Measurements from ENCODE around the gene GRAMD1A.

The GRAMD1A gene

GRCh38 chr19:35052599-35053190, 52.6 kb downstream of the GRAMD1A start:
- DNase-seq (ENCODE audit: low read depth in 2 of 2) = no peak

GRCh38 chr19:35053667-35054293, 53.7 kb downstream of the GRAMD1A start:
- DNase-seq (ENCODE audit: low read depth in 2 of 2) = no peak

GRCh38 chr19:35054626-35055025, 54.5 kb downstream of the GRAMD1A start:
- DNase-seq (ENCODE audit: low read depth in 2 of 2) = no peak

- DNase-seq (ENCODE audit: low read depth in 2 of 2) = no peak
Measured at GRCh38 chr19:35055715-35056179, 55.6 kb downstream of the GRAMD1A start.

GRCh38 chr19:35056513-35057063, 56.5 kb downstream of the GRAMD1A start:
- no peak for DNase-seq (ENCODE audit: low read depth in 2 of 2)

- DNase-seq (ENCODE audit: low read depth in 2 of 2) = no peak
Measured at GRCh38 chr19:35058370-35058769, 58.2 kb downstream of the GRAMD1A start.

GRCh38 chr19:35059006-35059798, 59.1 kb downstream of the GRAMD1A start:
- no peak for DNase-seq (ENCODE audit: low read depth in 2 of 2)

GRCh38 chr19:35059799-35060091, 59.6 kb downstream of the GRAMD1A start:
- DNase-seq (ENCODE audit: low read depth in 2 of 2) = no peak

GRCh38 chr19:35060160-35060855, 60.2 kb downstream of the GRAMD1A start:
- DNase-seq (ENCODE audit: low read depth in 2 of 2) = no peak

- DNase-seq (ENCODE audit: low read depth in 2 of 2) = no peak
Measured at GRCh38 chr19:35061583-35062373, 61.7 kb downstream of the GRAMD1A start.

- no peak for DNase-seq (ENCODE audit: low read depth in 2 of 2)
Measured at GRCh38 chr19:35062942-35063341, 62.8 kb downstream of the GRAMD1A start.

GRCh38 chr19:35063940-35064818, 64.1 kb downstream of the GRAMD1A start:
- DNase-seq (ENCODE audit: low read depth in 2 of 2) = no peak

- DNase-seq (ENCODE audit: low read depth in 2 of 2) = no peak
Measured at GRCh38 chr19:35065574-35065973, 65.5 kb downstream of the GRAMD1A start.

GRCh38 chr19:35066121-35066520, 66.0 kb downstream of the GRAMD1A start:
- DNase-seq (ENCODE audit: low read depth in 2 of 2) = no peak

- peak; percentile 50 to 53 for DNase-seq (ENCODE audit: low read depth in 2 of 2)
Measured at GRCh38 chr19:35066691-35067563, 66.8 kb downstream of the GRAMD1A start.

- DNase-seq (ENCODE audit: low read depth in 2 of 2) = no peak
Measured at GRCh38 chr19:35068941-35069634, 69.0 kb downstream of the GRAMD1A start.

GRCh38 chr19:35069696-35070095, 69.6 kb downstream of the GRAMD1A start:
- DNase-seq (ENCODE audit: low read depth in 2 of 2) = peak in 1 of 2 experiments; percentile 16

GRCh38 chr19:35070471-35070870, 70.3 kb downstream of the GRAMD1A start:
- no peak for DNase-seq (ENCODE audit: low read depth in 2 of 2)

GRCh38 chr19:35073516-35073915, 73.4 kb downstream of the GRAMD1A start:
- DNase-seq (ENCODE audit: low read depth in 2 of 2) = no peak

Measured in fibroblast of skin of left biceps (primary cell).